Smooth muscle cell of bladder (primary cell): ENCODE results near the gene ITGB8. TPM values are rescaled to one million over a fixed set of nuclear protein-coding genes. Genes with fewer than 3 reads are reported as not detected.

Source experiments
- total RNA-seq: library from RNA; depleted of rRNA; stranded (reverse); fragments of >200 nt; gene quantifications from 2 replicates; pipeline ENCODE4 v1.2.3, GENCODE V29; 2014

The ITGB8 gene
- 47.1 and 96.9 TPM in 2 replicates for total RNA-seq

GRCh38 chr7:20330239-20330927, at the start of gene ITGB8:
ITGB8 (plus strand) TSS chr7:20330900; CDS start chr7:20331807, 907 bp downstream.

Other genes with a start within 250 kb of the ITGB8 start
- 0.92 and 1.4 TPM in 2 replicates for gene MACC1, start 113.5 kb upstream of the ITGB8 start, total RNA-seq